Middle frontal gyrus (tissue), 1 donor: ENCODE measurements around the gene HABP2.

Source experiments
- DNase-seq: peaks from one replicate; pipeline ENCODE4 v3.0.0-alpha.2; 2015; ENCODE audit warnings: low spot score; ENCODE audit errors: extremely low spot score

Gene HABP2

GRCh38 chr10:113555751-113556150 is 2.9 kb downstream of the HABP2 start:
- no peak for DNase-seq

GRCh38 chr10:113557424-113557862 is 4.6 kb downstream of the HABP2 start:
- DNase-seq: no peak

- DNase-seq: no peak
Observed at GRCh38 chr10:113557903-113558321, 5.1 kb downstream of the HABP2 start.

DNA sequence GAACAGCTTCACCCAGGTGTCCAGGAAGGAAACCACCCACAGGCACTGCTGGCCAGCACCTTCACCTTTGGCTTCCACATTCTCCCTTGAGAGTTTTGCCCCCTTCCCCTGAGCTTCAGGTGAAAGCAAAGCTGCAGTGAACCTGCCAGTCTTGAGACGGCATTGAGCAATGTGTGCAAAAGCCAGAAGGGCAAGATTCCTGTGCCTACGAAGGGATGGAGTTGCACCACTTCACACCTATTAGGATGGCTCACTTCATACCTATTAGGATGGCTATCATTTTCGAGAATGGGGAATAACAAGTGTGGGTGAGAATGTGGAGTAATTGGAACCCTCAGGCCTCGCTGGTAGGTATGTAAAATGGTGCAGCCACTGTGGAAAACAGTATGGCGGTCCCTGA is 7.2 kb downstream of the HABP2 start:
- no peak for DNase-seq

DNA sequence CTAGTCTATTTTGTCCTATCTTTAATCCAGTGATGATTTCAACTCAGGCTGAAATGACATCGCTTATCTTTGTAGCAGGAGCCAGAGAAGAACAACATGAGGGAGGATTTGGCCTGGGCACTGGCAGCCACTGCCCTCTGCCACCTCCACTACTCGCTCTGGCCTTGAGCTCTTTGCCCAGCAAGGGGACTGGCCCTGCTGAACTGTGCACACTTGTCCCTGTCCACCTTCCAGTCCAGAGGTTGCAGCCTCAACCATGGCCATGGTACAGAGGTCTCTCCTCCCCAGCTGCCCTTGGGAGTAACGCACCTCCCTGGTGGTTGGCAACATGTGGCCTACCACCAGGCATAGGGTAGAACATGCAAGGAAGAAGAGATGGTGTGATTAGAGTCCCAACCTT is 8.4 kb downstream of the HABP2 start:
- DNase-seq: no peak

DNA sequence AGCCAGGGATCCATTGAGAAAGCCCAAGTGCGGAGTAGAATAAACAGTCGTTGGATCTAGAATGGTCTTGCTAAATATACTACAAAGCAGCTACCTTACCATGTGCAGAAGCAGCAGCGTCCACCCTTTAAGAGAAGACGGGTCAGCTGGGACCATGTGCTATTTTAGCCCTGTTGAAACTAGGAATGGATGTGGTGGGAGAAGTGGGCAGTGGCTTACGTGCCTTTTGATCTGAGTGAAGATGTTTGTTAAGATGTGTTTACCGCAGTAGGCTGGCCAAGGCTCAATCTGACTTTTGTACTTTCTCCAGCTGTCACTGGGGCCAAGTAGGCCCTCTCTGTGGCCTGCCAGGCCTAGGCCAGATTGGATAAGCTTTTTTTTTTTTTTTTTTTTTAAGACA is 9.2 kb downstream of the HABP2 start:
- DNase-seq: no peak

DNA sequence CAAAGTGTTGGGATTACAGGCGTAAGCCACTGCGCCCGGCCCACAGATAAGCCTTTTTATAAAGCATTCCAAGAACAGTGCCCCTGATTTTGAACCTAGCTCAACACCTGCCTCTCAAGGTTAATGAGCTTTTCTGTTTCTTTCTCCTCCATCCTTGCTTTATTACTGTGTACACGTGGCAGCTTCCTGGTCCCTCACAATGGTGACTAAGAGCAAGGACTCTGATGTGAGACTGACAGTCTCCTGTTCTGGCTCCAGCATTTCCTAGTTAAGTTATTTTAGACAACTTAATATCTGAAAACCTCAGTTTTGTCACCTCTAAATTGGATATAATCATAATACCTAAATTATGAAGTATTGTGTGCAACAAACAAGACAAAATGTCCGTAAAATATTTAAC is 9.9 kb downstream of the HABP2 start:
- DNase-seq: no peak

- peak; percentile 69 for DNase-seq
Observed at GRCh38 chr10:113563306-113564088, 10.6 kb downstream of the HABP2 start.

DNA sequence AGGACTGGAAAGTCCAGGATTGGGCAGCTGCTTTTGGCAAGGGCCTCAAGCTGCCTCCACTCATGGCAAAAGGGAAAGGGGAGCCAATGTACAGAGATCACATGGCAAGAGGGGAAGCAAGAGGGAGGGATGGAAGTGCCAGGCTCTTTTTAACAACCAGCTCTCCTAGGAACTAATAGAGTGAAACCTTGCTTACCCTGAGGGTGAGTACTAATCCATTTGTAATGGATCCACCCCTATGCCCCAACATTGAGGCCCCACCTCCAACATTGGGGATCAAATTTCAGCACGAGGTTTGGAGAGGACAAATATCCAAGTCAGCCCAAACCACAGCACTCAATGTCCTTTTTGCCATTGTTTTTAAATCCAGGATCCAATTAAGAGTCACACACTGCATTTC is 12.5 kb downstream of the HABP2 start:
- no peak for DNase-seq

DNA sequence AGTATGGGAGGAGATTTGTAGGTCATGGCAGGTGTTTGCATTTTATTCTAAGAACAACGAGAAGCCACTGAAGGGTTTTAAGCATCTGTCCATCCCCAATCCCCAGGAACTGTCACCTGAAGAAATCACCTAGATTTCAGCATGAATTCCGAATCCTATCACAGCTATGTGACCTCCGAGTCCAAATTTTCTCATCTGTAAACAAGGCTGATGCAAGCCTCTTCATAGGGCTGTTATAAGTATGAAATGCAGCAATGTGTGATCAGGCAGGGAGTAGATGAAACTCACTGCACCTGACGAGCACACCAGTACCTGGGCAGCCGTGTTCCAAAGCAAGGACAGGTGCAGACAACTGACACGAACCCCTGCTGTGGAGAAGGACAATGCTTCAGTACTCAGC is 14.0 kb downstream of the HABP2 start:
- no peak for DNase-seq

- no peak for DNase-seq
Observed at GRCh38 chr10:113569576-113569975, 16.7 kb downstream of the HABP2 start.

DNA sequence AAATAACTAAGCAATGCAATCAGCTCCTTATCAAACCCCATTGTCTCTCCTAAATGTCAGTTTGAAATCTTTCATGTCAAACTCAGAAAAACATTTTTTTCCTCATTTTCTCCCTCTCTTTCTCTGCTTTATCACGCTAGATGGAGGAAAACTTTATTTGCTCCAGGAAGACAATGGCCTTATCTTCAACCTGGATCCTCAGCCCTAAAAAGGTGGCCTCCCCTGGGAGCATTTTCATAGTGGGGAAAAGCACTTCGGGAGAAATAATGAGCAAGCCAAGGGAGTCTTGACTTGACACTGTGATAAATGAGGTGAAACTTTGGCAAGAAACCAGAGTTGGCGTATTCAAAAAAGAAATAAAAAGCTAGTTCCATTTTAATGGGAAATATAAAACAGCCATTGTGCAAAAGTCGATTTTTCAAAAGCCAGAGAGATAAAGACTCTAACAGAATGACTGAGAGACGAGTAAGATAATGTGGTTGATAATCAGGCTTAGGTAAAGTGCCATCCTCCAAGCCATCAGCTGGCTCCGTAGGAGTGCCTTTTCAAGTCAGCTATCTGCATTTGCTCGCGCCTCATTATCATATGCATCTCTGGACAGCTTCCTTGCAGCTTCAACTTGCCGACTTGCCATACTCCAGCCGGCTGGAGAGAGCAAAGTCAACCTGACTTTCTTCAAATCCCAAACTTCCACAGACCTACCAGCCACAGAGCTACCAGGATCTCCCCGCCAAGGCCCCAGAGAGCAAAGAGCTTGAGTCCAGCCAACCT is 19.9 kb downstream of the HABP2 start:
- no peak for DNase-seq

DNA sequence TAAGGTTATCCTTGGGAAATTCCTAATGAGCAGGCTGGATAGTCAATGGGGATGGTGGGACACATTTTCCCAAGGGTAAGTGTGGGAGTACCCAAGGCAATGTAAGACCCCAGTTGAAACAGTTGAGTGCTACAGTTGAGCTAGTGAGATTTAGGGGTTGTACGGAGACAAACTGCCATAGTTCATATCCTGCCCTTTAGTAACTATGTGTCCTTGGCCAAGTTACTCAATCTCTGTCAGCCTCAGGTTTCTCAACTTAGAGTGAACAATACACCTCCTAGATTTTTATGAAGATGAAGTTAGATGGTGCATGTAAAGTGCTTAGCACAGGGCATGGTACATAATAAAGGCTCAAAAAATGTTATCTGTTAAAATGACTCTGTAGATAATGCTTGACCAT is 20.5 kb downstream of the HABP2 start:
- DNase-seq: no peak

- DNase-seq: no peak
Observed at GRCh38 chr10:113576852-113577251, 24.0 kb downstream of the HABP2 start.

- DNase-seq: no peak
Observed at GRCh38 chr10:113578773-113579172, 25.9 kb downstream of the HABP2 start.

GRCh38 chr10:113581092-113581491 is 28.2 kb downstream of the HABP2 start:
- DNase-seq: no peak

DNA sequence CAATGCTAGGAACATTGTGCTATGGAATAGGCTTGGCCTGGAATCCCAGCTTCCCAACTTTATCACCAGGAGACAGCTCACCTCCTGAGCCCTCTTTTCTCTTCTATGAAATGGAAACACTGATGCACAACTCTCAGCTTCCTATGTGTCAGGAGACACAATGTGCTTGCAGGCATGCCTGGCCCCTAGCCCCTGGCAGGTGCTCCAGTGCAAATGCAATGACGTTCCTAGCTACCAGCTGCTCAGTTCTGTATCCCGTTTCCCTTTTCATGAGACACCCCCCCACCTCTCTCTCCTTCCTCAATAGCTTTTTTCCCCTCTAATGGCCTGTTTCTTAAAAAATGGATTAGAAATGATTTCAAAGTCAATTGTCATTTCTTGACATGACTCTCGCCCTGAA is 30.7 kb downstream of the HABP2 start:
- no peak for DNase-seq

GRCh38 chr10:113585949-113586348 is 33.1 kb downstream of the HABP2 start:
- DNase-seq: no peak

DNA sequence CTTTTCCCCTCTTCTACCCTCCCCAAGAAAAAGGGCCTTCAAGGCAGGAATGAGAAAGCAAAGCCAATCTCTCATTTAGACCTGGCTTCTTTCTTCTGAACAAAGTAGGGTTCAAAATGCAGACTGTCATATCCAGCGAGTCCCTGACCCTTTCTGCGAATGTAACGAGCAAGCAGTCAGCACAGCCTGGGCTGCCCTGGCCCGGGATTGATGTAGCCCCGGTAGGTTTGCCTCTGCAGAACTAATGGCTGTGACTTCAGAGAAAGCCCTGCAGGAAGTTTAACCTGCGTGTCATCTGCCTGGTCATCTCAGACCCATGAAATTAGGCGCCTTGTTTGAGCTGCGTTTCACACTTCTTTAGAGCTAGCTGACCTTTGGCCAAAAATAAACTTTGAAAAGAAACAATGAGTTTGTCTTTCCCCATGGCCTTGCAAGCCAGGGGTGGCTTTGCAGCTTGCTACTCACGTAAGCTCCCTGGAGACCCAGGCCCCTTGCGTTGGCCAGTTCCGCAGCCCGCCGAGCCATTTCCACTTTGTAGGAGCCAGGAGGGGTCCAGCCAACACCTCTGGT is 36.4 kb downstream of the HABP2 start:
- no peak for DNase-seq

GRCh38 chr10:113590581-113590980 is 37.7 kb downstream of the HABP2 start:
- no peak for DNase-seq

- DNase-seq: no peak
Observed at GRCh38 chr10:113592380-113592779, 39.5 kb downstream of the HABP2 start.

DNA sequence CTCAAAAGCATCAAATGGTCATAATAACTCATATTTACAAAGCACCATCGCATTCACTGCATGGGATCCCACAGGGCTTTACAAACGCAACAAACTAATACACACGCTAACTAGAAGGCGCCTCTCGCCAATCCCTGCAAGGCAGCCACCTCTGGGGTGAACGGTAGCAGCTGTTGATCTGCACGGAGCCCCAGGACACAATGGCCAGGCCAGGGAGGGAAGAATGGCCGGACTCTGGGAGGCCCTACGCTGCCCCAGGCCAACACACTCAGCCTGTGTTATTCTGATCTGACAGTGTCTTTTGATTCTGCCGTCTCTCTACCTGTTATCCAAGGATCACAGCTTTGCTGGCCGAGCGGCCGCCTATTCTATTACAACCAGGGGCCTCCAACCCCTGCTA is 41.8 kb downstream of the HABP2 start:
- no peak for DNase-seq
